Endothelial cell of umbilical vein (primary cell): ENCODE measurements around the gene IFNGR1. TPM values are rescaled to one million over a fixed set of nuclear protein-coding genes. Genes with fewer than 3 reads are reported as not detected.

Source experiments
- BruUV-seq: library from RNA; stranded (reverse); fragments of 400-500 nt; replicated peaks from 2 replicates; lab custom pipeline; 2021; lab: Mats Ljungman, UMichigan
- CTCF ChIA-PET: fragments of 300-600, 350-600 bp; sonication (Branson Sonifier 250); formaldehyde crosslinking; loops from one replicate; lab custom pipeline; 2021; ENCODE audit warnings: antibody characterized with exemption, inconsistent platforms; lab: Charles Lee
- POLR2A ChIA-PET: fragments of 300-600, 350-600 bp; sonication (Branson Sonifier 250); formaldehyde crosslinking; loops from one replicate; lab custom pipeline; 2021; ENCODE audit warnings: antibody characterized with exemption, inconsistent platforms; lab: Charles Lee
- DNase-seq: peaks from one replicate; pipeline ENCODE4 v3.0.0-alpha.2; 2011; ENCODE audit warnings: low read depth, low spot score
- FAIRE-seq: peaks from 2 replicates; lab custom pipeline; 2011; peaks lifted over from hg19 to GRCh38; lab: Jason Lieb, UNC
- H2AFZ ChIP-seq: 2 replicates; pipeline ENCODE4 v1.6.0; 2012; ENCODE audit warnings: low read depth, low read length, control low read depth, inconsistent platforms
- H3K27ac ChIP-seq: 2 replicates; pipeline ENCODE4 v1.5.1; 2011; ENCODE audit warnings: low read depth, mild to moderate bottlenecking, control low read depth, low read length, moderate library complexity; ENCODE audit not compliant: insufficient read depth
- H3K27me3 ChIP-seq, 2 experiments: 2 replicates each; pipeline versions ENCODE4 v1.6.0 to v1.6.1; 2011; ENCODE audit warnings: low read length in 2 of 2, mixed read lengths in 1 of 2; ENCODE audit not compliant: control insufficient read depth in 2 of 2, insufficient read depth in 2 of 2
- H3K36me3 ChIP-seq, 2 experiments: 2 replicates in 1 of 2; 3 replicates in 1 of 2; pipeline ENCODE4 v1.5.1; 2011; ENCODE audit warnings: low read length in 2 of 2, mild to moderate bottlenecking in 1 of 2, moderate library complexity in 1 of 2; ENCODE audit not compliant: control insufficient read depth in 2 of 2, insufficient read depth in 2 of 2; ENCODE audit errors: extremely low read depth in 1 of 2
- H3K4me1 ChIP-seq: 3 replicates; pipeline ENCODE4 v1.5.1; 2011; ENCODE audit warnings: mild to moderate bottlenecking, low read length; ENCODE audit not compliant: control insufficient read depth, insufficient read depth; ENCODE audit errors: extremely low read depth
- H3K4me2 ChIP-seq: 2 replicates; pipeline ENCODE4 v1.6.1; 2011; ENCODE audit warnings: low read length, control low read depth, mixed read lengths; ENCODE audit not compliant: insufficient read depth
- H3K4me3 ChIP-seq, 3 experiments: fragments of 200-600 bp in 1 of 3; sonication (generic), shearing (Covaris generic) in 1 of 3; replicated peaks in 1 of 3; 2 replicates each; pipeline ENCODE4 v1.5.1; 2011 to 2016; ENCODE audit warnings: control low read depth in 3 of 3, low read length in 3 of 3, mild to moderate bottlenecking in 2 of 3, inconsistent platforms in 1 of 3, low read depth in 1 of 3, moderate library complexity in 1 of 3; ENCODE audit not compliant: insufficient read depth in 1 of 3
- H3K79me2 ChIP-seq: 2 replicates; pipeline ENCODE4 v1.6.0; 2012; ENCODE audit warnings: low read length, inconsistent platforms; ENCODE audit not compliant: control insufficient read depth, insufficient read depth
- H3K9ac ChIP-seq: replicated peaks from 2 replicates; pipeline ENCODE3; 2011; ENCODE audit warnings: low read length, control low read depth; ENCODE audit not compliant: insufficient read depth; ENCODE audit errors: extremely low read depth
- H3K9me1 ChIP-seq: replicated peaks from 3 replicates; pipeline ENCODE4 v1.6.0; 2011; ENCODE audit warnings: mild to moderate bottlenecking, low read length; ENCODE audit not compliant: control insufficient read depth, insufficient read depth; ENCODE audit errors: extremely low read depth
- H3K9me3 ChIP-seq: replicated peaks from 2 replicates; pipeline ENCODE4 v1.5.1; 2012; ENCODE audit warnings: low read length, inconsistent platforms; ENCODE audit not compliant: control insufficient read depth, insufficient read depth
- H4K20me1 ChIP-seq: replicated peaks from 2 replicates; pipeline ENCODE3; 2011; ENCODE audit warnings: mild to moderate bottlenecking, low read length; ENCODE audit not compliant: control insufficient read depth, insufficient read depth; ENCODE audit errors: extremely low read depth
- CTCF ChIP-seq, 2 donors: IDR thresholded peaks; 1 replicate in 1 of 2; 2 replicates in 1 of 2; pipeline ENCODE4 v1.5.1; 2011; ENCODE audit warnings: low read length in 2 of 2, mild to moderate bottlenecking in 2 of 2, moderate library complexity in 2 of 2, control low read depth in 1 of 2, inconsistent platforms in 1 of 2, low read depth in 1 of 2; ENCODE audit not compliant: insufficient read depth in 1 of 2; ENCODE audit errors: extremely low read depth in 1 of 2
- EZH2 ChIP-seq: IDR thresholded peaks from 2 replicates; pipeline ENCODE4 v1.6.1; 2012; ENCODE audit warnings: borderline replicate concordance, low read depth, mild to moderate bottlenecking, moderate library complexity, low read length, inconsistent platforms; ENCODE audit not compliant: severe bottlenecking
- FOS ChIP-seq: IDR thresholded peaks from 2 replicates; pipeline ENCODE4 v1.6.1; 2011; ENCODE audit warnings: mild to moderate bottlenecking, low read length, moderate library complexity, borderline replicate concordance; ENCODE audit not compliant: insufficient read depth
- GATA2 ChIP-seq: IDR thresholded peaks from 2 replicates; pipeline ENCODE4 v1.7.0; 2011; ENCODE audit warnings: low read depth, mild to moderate bottlenecking, moderate library complexity, mixed read lengths, low read length; ENCODE audit not compliant: insufficient read length, insufficient read depth
- JUN ChIP-seq: IDR thresholded peaks from 2 replicates; pipeline ENCODE4 v1.6.1; 2011; ENCODE audit warnings: borderline replicate concordance, low read depth; ENCODE audit not compliant: insufficient read length, insufficient read depth
- MAX ChIP-seq: IDR thresholded peaks from 2 replicates; pipeline ENCODE4 v1.6.1; 2011; ENCODE audit not compliant: insufficient read depth, insufficient read length
- MYC ChIP-seq: IDR thresholded peaks from one replicate; pipeline ENCODE4 v1.6.1; 2011; ENCODE audit warnings: mild to moderate bottlenecking, low read depth, low read length
- POLR2A ChIP-seq: IDR thresholded peaks from 2 replicates; pipeline ENCODE4 v1.6.1; 2012; ENCODE audit warnings: low read depth, mild to moderate bottlenecking, control low read depth, low read length
- POLR2AphosphoS5 ChIP-seq: IDR thresholded peaks from 2 replicates; pipeline ENCODE4 v1.6.1; 2012; ENCODE audit warnings: low read depth, mild to moderate bottlenecking, control low read depth, low read length, moderate library complexity; ENCODE audit not compliant: insufficient read depth
- dilution Hi-C: fragments of 300-500 bp; cut with MboI; formaldehyde crosslinking; loops from one replicate; pipeline ENCODE4 v1.15.0; 2019; ENCODE audit warnings: low sequenced_read_pairs; ENCODE audit not compliant: extremely low pct_ligation_motif_present
- intact Hi-C: fragments of 100-400 bp; cut with micrococcal nuclease; formaldehyde crosslinking; loops from one replicate; pipeline ENCODE4 v1.10.0; 2022
- polyA plus RNA-seq, 4 experiments: library from polyadenylated mRNA; depleted of rRNA in 3 of 4; stranded (reverse) in 3 of 4; unstranded in 1 of 4; fragments of >200 nt; gene quantifications; 2 replicates each; pipeline versions ENCODE4 v1.2.1 to v1.2.3, GENCODE V29; 2011 to 2012; ENCODE audit warnings: missing spikeins in 1 of 4
- total RNA-seq: library from RNA; stranded (reverse); gene quantifications from 2 replicates; pipeline ENCODE4 v1.2.3, GENCODE V29; 2021

Gene IFNGR1
- total and polyA plus RNA-seq, 2 donors (not counting 3 experiments of a cell fraction or from before 2014, with no cell fraction given) = 19.1 to 31.2 TPM

DNA sequence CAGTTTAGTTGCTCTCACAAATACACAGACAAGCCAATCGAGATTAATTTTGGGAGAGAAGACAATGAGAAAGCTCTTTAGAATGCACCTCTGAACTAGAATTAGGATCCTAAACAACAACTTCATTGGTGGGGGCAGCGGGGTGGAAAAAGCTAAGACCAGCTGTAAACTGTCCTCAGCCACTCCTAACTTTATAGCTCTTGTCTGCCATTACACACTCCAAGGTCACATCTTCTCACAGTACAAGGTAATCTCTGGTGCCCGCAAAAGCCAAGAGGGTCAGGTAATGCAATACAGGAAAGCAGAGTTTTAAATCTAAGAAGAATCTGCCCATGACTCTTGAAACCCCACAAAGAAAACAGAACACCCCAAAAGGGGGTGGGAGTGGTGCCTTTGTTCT, 27.9 kb downstream of the IFNGR1 start:
- Histone ChIP-seq H3K9me1 (no peaks in the 10 kb centered on the region), H3K4me1 (no peaks in the 10 kb centered on the region), H3K27me3 (no peaks in the 10 kb centered on the region), H3K4me2 (no peak overlapping the region), H3K9ac (no peak overlapping the region), H2AFZ (no peak overlapping the region), H3K36me3 (no peaks in the 10 kb centered on the region), H3K4me3 (no peak overlapping the region), H3K79me2 (no peaks in the 10 kb centered on the region), H4K20me1 (no peaks in the 10 kb centered on the region), H3K9me3 (no peaks in the 10 kb centered on the region), H3K27ac (no peak overlapping the region)
- dilution Hi-C loops = no loop called here
- FAIRE-seq (no peak), DNase-seq (no peak)
- POLR2A ChIA-PET = no interaction called here
- intact Hi-C loops = no loop called here
- no peak for TF ChIP-seq GATA2
- TF ChIP-seq EZH2 = no peak
- TF ChIP-seq POLR2AphosphoS5 = no peak
- no peak for TF ChIP-seq FOS
- no peak for TF ChIP-seq POLR2A
- BruUV-seq = no TSS peak
- CTCF ChIA-PET = interaction anchor here (1.0 to 1.4 kb wide), 2 partner anchors 12 to 46 kb away, joined by 3 to 4 read pairs; no protein-coding TSS in a partner anchor

DNA sequence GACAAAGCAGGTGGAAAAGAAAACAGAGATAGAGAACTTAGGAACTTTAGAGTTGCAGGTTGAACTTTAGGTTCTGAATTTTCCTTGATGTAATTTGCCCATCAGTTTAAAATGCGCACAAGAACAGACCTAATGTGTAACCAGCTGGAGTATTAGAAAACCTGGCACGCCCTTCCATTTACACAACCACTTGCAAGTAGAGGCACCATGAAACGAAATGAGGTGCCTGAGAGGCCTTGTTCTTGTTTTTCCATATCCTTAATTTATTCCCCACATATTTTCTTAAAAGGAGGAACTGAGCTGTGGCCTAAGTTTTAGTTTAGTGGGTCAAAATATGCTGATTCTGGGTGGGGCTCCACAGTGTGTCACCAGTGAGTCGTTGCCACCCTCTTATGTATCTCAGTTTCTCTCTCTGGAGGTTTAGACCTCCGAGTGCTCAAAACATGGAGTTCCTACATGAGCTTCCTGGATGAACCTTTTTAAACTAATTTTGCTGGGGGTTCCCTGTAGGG, 28.5 kb downstream of the IFNGR1 start:
- POLR2A ChIA-PET = no interaction called here
- FAIRE-seq (no peak), DNase-seq (no peak)
- Histone ChIP-seq H3K9me3 (no peaks in the 10 kb centered on the region), H3K4me1 (no peaks in the 10 kb centered on the region), H3K4me3 (no peak overlapping the region), H3K36me3 (no peaks in the 10 kb centered on the region), H3K27me3 (no peaks in the 10 kb centered on the region), H3K27ac (no peak overlapping the region), H3K4me2 (no peak overlapping the region), H3K79me2 (no peaks in the 10 kb centered on the region), H2AFZ (no peak overlapping the region), H3K9me1 (no peaks in the 10 kb centered on the region), H3K9ac (no peak overlapping the region), H4K20me1 (no peaks in the 10 kb centered on the region)
- CTCF ChIA-PET = interaction anchor here (1.0 to 1.4 kb wide), 2 partner anchors 13 to 47 kb away, joined by 3 to 4 read pairs; no protein-coding TSS in a partner anchor
- BruUV-seq = no TSS peak
- dilution Hi-C loops (no loop called here), intact Hi-C loops (no loop called here)
- TF ChIP-seq POLR2AphosphoS5 = no peak
- no peak for TF ChIP-seq GATA2
- no peak for TF ChIP-seq MAX
- no peak for TF ChIP-seq CTCF (IDR thresholded peaks at IDR 0.05; ENCODE audit: extremely low read depth in 1 of 2, insufficient read depth in 1 of 2, low read depth in 1 of 2, low read length in 2 of 2)
- TF ChIP-seq POLR2A = no peak
- no peak for TF ChIP-seq MYC
- no peak for TF ChIP-seq JUN
- TF ChIP-seq EZH2 = no peak
- TF ChIP-seq FOS = no peak
